Mesendoderm (in vitro differentiated cells): Measurements from ENCODE around the gene CUTC.
"Not testable (repeated sequence)": the region's sequence is repeated elsewhere in the genome, so short reads cannot be mapped to it uniquely, and the experiment has no call there.

Source experiments
- DNase-seq: peaks from one replicate; pipeline ENCODE4 v3.0.0; 2013
- H2AK5ac ChIP-seq: 2 replicates; pipeline ENCODE4 v1.6.1; 2013; ENCODE audit warnings: low read length, inconsistent platforms
- H2BK120ac ChIP-seq: 2 replicates; pipeline ENCODE4 v1.6.1; 2013; ENCODE audit warnings: low read depth, mild to moderate bottlenecking, low read length, moderate library complexity, mixed read lengths
- H2BK15ac ChIP-seq: replicated peaks from 2 replicates; pipeline ENCODE4 v1.6.1; 2013; ENCODE audit warnings: low read depth, mild to moderate bottlenecking, moderate library complexity
- H2BK5ac ChIP-seq: 2 replicates; pipeline ENCODE4 v1.6.1; 2013; ENCODE audit warnings: low read length, inconsistent platforms
- H3K18ac ChIP-seq: 2 replicates; pipeline ENCODE4 v1.6.1; 2013; ENCODE audit warnings: mild to moderate bottlenecking, low read length, mixed read lengths
- H3K23ac ChIP-seq: one replicate; pipeline ENCODE4 v1.6.1; 2013; ENCODE audit warnings: low read length
- H3K27ac ChIP-seq: 2 replicates; pipeline ENCODE4 v1.5.1; 2013; ENCODE audit warnings: low read depth, mild to moderate bottlenecking, inconsistent platforms, low read length, moderate library complexity
- H3K27me3 ChIP-seq: 2 replicates; pipeline ENCODE4 v1.6.1; 2013; ENCODE audit warnings: low read length, control low read depth, mild to moderate bottlenecking, inconsistent platforms; ENCODE audit not compliant: insufficient read depth, poor library complexity
- H3K36me3 ChIP-seq: 2 replicates; pipeline ENCODE4 v1.6.1; 2013; ENCODE audit warnings: low read length, inconsistent platforms; ENCODE audit not compliant: control insufficient read depth, insufficient read depth
- H3K4ac ChIP-seq: one replicate; pipeline ENCODE4 v1.6.1; 2013; ENCODE audit warnings: low read depth, mild to moderate bottlenecking, low read length, moderate library complexity
- H3K4me1 ChIP-seq: 2 replicates; pipeline ENCODE4 v1.6.1; 2013; ENCODE audit warnings: low read depth, low read length, inconsistent platforms; ENCODE audit not compliant: control insufficient read depth
- H3K4me2 ChIP-seq: 2 replicates; pipeline ENCODE4 v1.6.1; 2013; ENCODE audit warnings: low read length
- H3K4me3 ChIP-seq: 2 replicates; pipeline ENCODE4 v1.5.1; 2013; ENCODE audit warnings: mild to moderate bottlenecking, low read length
- H3K56ac ChIP-seq: one replicate; pipeline ENCODE4 v1.6.1; 2013; ENCODE audit warnings: low read length
- H3K79me1 ChIP-seq: 2 replicates; pipeline ENCODE4 v1.6.1; 2013; ENCODE audit warnings: low read length, inconsistent platforms
- H3K79me2 ChIP-seq: 2 replicates; pipeline ENCODE4 v1.6.1; 2013; ENCODE audit warnings: mild to moderate bottlenecking, low read length; ENCODE audit not compliant: control insufficient read depth, insufficient read depth
- H3K9ac ChIP-seq: 2 replicates; pipeline ENCODE4 v1.6.1; 2013; ENCODE audit warnings: low read length, inconsistent platforms
- H4K5ac ChIP-seq: one replicate; pipeline ENCODE4 v1.6.1; 2013; ENCODE audit warnings: low read length
- H4K8ac ChIP-seq: one replicate; pipeline ENCODE4 v1.6.1; 2013; ENCODE audit warnings: low read depth, mild to moderate bottlenecking, control low read depth, low read length, moderate library complexity
- WGBS: extraction: QIAGEN DNeasy Blood & Tissue Kit; methylation state at CpG from one replicate; pipeline ENCODE4 v1.1.7; 2013; ENCODE audit warnings: low lambda C conversion rate, missing lambda C conversion rate; ENCODE audit not compliant: insufficient coverage; ENCODE audit errors: extremely low coverage; 5-methylcytosine and 5-hydroxymethylcytosine counted together

Gene CUTC

DNA sequence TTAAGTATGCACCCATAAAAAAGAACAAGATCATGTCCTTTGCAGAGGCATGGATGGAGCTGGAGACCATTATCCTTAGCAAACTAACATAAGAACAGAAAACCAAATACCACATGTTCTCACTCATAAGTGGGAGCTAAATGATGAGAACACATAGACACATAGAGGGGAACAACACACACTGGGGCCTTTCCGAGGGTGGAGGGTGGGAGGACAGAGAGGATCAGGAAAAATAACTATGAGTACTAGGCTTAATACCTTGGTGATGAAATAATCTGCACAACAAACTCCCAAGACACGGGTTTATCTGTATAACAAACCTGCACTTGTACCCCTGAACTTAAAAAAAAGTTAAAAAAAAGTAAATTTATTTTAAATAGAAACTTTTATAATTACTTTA lies 14.1 kb downstream of the CUTC start:
- H4K8ac ChIP-seq, DNase-seq, H3K4me3 ChIP-seq, H2BK5ac ChIP-seq, H3K27me3 ChIP-seq, H2BK15ac ChIP-seq, H3K56ac ChIP-seq, H3K18ac ChIP-seq, H3K4ac ChIP-seq, H2AK5ac ChIP-seq, H3K79me2 ChIP-seq, H3K27ac ChIP-seq, H3K79me1 ChIP-seq, H3K36me3 ChIP-seq, H3K23ac ChIP-seq, H4K5ac ChIP-seq, H2BK120ac ChIP-seq, H3K4me1 ChIP-seq, H3K9ac ChIP-seq, H3K4me2 ChIP-seq: not testable (repeated sequence)
- no CpG with 5 or more reads among the region's 2 CpGs for WGBS

GRCh38 chr10:99748823-99749451 lies 16.9 kb downstream of the CUTC start:
- Histone ChIP-seq H2BK5ac (no peak overlapping the region), H3K4me2 (no peak overlapping the region), H3K27ac (no peak overlapping the region), H3K18ac (no peak overlapping the region), H4K8ac (no peak overlapping the region), H2BK120ac (no peak overlapping the region), H2AK5ac (no peak overlapping the region), H3K36me3 (peaks cover 3% of the 10 kb centered on the region), H3K4me1 (no peaks in the 10 kb centered on the region), H3K79me2 (no peaks in the 10 kb centered on the region), H3K4me3 (no peak overlapping the region), H3K79me1 (no peaks in the 10 kb centered on the region), H3K27me3 (no peaks in the 10 kb centered on the region), H4K5ac (no peak overlapping the region), H3K4ac (no peak overlapping the region), H2BK15ac (no peak overlapping the region), H3K9ac (no peak overlapping the region), H3K23ac (no peak overlapping the region), H3K56ac (no peak overlapping the region)
- WGBS: no CpG with 5 or more reads among the region's 2 CpGs
- no peak for DNase-seq

DNA sequence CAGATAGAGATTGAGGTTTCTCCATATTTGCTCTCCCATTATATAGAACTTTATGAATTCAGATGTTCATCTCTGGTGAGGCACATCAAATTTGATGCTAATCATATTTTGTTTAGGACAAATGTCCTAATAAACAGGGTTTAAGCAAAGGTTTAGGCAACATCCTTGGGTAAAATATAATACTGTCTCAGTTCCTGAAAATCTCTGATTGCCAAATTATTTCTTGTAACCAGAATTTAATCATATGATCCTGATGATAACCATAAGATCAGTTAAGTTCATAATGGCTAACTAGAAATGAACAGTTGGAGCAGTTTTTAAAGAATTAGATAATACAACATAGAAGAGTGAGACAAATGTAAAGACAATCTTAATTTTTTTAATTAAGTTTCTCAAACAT lies 18.6 kb downstream of the CUTC start:
- no peak overlapping the region for H3K4me3 ChIP-seq
- no peaks in the 10 kb centered on the region for H3K79me2 ChIP-seq
- H3K4me2 ChIP-seq: no peak overlapping the region
- no peak overlapping the region for H3K9ac ChIP-seq
- no peak overlapping the region for H3K4ac ChIP-seq
- no peak overlapping the region for H4K8ac ChIP-seq
- no peak overlapping the region for H3K27ac ChIP-seq
- no peaks in the 10 kb centered on the region for H3K27me3 ChIP-seq
- no peak overlapping the region for H3K23ac ChIP-seq
- no peaks in the 10 kb centered on the region for H3K4me1 ChIP-seq
- H2BK5ac ChIP-seq: no peak overlapping the region
- no peak overlapping the region for H2BK15ac ChIP-seq
- no peaks in the 10 kb centered on the region for H3K79me1 ChIP-seq
- H4K5ac ChIP-seq: no peak overlapping the region
- no peak overlapping the region for H2AK5ac ChIP-seq
- DNase-seq: no peak
- H2BK120ac ChIP-seq: no peak overlapping the region
- no peak overlapping the region for H3K56ac ChIP-seq
- H3K18ac ChIP-seq: no peak overlapping the region
- no peaks in the 10 kb centered on the region for H3K36me3 ChIP-seq

GRCh38 chr10:99754670-99755069 lies 22.6 kb downstream of the CUTC start:
- Histone ChIP-seq H2BK5ac (no peak overlapping the region), H3K79me1 (no peaks in the 10 kb centered on the region), H2BK120ac (no peak overlapping the region), H4K5ac (no peak overlapping the region), H3K4me3 (no peak overlapping the region), H3K18ac (no peak overlapping the region), H3K79me2 (no peaks in the 10 kb centered on the region), H3K9ac (no peak overlapping the region), H4K8ac (no peak overlapping the region), H3K4me1 (no peaks in the 10 kb centered on the region), H3K56ac (no peak overlapping the region), H3K23ac (no peak overlapping the region), H3K27ac (no peak overlapping the region), H3K36me3 (peaks cover 1% of the 10 kb centered on the region), H3K4ac (no peak overlapping the region), H3K27me3 (no peaks in the 10 kb centered on the region), H2BK15ac (no peak overlapping the region), H3K4me2 (no peak overlapping the region), H2AK5ac (no peak overlapping the region)
- no CpG with 5 or more reads among the region's 1 CpG for WGBS
- no peak for DNase-seq

GRCh38 chr10:99756159-99756558 lies 24.1 kb downstream of the CUTC start:
- H3K18ac ChIP-seq: no peak overlapping the region
- H3K4me1 ChIP-seq: no peaks in the 10 kb centered on the region
- H3K79me1 ChIP-seq: no peaks in the 10 kb centered on the region
- H2AK5ac ChIP-seq: no peak overlapping the region
- H3K56ac ChIP-seq: no peak overlapping the region
- H3K4me2 ChIP-seq: no peak overlapping the region
- H2BK120ac ChIP-seq: no peak overlapping the region
- no peaks in the 10 kb centered on the region for H3K27me3 ChIP-seq
- H4K8ac ChIP-seq: no peak overlapping the region
- H3K4me3 ChIP-seq: no peak overlapping the region
- no peak overlapping the region for H3K23ac ChIP-seq
- H3K9ac ChIP-seq: no peak overlapping the region
- H2BK5ac ChIP-seq: no peak overlapping the region
- H2BK15ac ChIP-seq: no peak overlapping the region
- H3K79me2 ChIP-seq: no peaks in the 10 kb centered on the region
- no peak overlapping the region for H3K27ac ChIP-seq
- no peak overlapping the region for H3K4ac ChIP-seq
- no peak for DNase-seq
- WGBS: no CpG with 5 or more reads among the region's 1 CpG
- no peak overlapping the region for H4K5ac ChIP-seq
- H3K36me3 ChIP-seq: peaks cover 3% of the 10 kb centered on the region

DNA sequence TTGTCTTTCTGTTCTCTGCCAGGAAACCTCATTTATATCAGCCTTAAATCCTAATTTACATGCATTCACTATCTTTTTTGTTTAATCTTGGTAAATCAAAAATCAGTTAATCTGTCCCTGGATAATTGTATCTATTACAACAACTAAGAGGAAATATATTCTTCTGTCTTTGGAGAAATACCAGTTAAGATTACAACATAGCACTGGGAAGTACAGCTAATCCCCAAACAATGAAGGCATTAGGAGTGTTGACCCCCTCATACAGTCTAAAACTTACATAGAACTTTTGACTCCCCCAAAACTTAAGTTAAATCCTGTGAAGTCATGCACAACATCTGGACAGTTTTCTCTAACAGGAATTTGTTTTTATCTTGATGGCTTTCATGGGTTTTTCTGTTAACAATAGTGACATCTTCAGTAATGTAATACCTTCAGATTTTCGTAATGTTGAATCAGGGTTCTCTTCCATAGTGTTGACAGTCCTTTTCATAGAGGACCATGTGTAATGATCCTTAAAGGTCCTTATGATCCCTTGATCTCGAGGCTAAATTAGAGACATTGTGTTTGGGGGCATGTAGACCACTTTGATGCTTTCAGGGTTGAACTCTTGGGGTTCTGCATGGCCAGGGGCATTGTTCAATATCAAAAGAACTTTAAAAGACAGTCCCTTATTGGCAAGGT lies 26.3 kb downstream of the CUTC start:
- no peak for DNase-seq
- no CpG with 5 or more reads among the region's 2 CpGs for WGBS
- no peak overlapping the region for H2BK120ac ChIP-seq
- H4K8ac ChIP-seq: no peak overlapping the region
- no peak overlapping the region for H2BK5ac ChIP-seq
- H3K4me3 ChIP-seq: no peak overlapping the region
- no peaks in the 10 kb centered on the region for H3K79me1 ChIP-seq
- H3K36me3 ChIP-seq: peaks cover 3% of the 10 kb centered on the region
- H3K4me2 ChIP-seq: no peak overlapping the region
- no peaks in the 10 kb centered on the region for H3K79me2 ChIP-seq
- no peak overlapping the region for H3K9ac ChIP-seq
- H3K18ac ChIP-seq: no peak overlapping the region
- no peak overlapping the region for H3K4ac ChIP-seq
- H3K4me1 ChIP-seq: no peaks in the 10 kb centered on the region
- H2AK5ac ChIP-seq: no peak overlapping the region
- H2BK15ac ChIP-seq: no peak overlapping the region
- no peaks in the 10 kb centered on the region for H3K27me3 ChIP-seq
- no peak overlapping the region for H3K23ac ChIP-seq
- no peak overlapping the region for H3K27ac ChIP-seq
- H3K56ac ChIP-seq: no peak overlapping the region
- H4K5ac ChIP-seq: no peak overlapping the region
